ENCODE results near the gene RYK.

The RYK gene

DNA sequence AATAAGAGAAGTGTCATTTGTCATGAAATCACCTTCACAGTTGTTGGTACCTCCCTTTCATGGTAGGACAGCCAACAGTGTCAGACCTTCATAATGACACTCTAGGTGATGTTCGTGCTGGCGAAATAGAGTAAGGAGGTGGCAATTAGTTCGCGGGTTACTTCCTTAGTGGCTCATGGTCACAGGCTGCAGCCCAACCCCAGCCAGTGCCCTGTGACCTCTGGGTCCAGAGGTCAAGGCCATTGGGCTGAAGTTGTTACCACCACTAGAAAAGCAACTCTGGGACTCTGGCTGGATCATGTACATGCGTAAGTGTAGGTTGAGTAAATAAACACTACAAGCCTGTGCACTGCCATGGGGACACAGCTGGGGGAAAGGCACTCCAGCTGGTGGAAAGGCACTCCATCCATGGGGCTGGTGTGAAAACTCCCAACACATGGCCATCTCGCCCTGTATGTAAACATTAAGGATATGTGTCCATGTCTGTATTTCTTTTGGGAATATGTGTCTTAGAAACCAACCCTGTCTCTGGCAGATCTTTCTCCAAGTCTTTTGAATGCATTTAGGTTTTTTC, 106.7 kb downstream of the RYK start:
- no peak for TF ChIP-seq CTCF (IDR thresholded peaks at IDR 0.05; ENCODE audit: unreplicated experiment in 3 of 3)
- Mint-ChIP-seq H3K36me3 (ENCODE audit: low read depth) (peaks cover 64% of the 10 kb centered on the region), H3K27me3 (ENCODE audit: low read depth) (no peaks in the 10 kb centered on the region), H3K4me3 (no peak overlapping the region), H3K27ac (no peak overlapping the region), H3K4me1 (no peaks in the 10 kb centered on the region), H3K9me3 (peaks cover 29% of the 10 kb centered on the region)

DNA sequence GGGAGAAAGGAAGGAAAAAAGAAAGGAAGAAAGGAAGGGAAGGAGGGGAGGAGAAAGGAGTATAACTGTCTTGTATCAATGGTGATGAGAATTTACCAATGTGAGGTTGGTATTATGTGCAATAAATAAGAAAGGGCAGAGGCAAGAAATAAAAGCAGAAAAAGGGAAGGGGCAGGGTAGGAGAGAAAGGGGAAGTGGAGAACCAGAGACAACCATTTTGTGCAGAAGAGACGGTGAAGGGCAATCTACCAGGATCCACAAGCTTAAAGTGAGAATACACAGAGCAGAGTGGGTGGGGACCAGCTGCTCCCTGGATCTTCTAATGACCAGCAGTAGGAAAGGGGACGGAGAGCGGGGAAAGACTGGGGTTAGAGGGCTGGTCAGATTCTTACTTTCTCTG, 114.1 kb downstream of the RYK start:
- Mint-ChIP-seq H3K9me3 (peaks cover 29% of the 10 kb centered on the region), H3K27ac (no peak overlapping the region), H3K36me3 (ENCODE audit: low read depth) (peaks cover 40% of the 10 kb centered on the region), H3K4me1 (no peaks in the 10 kb centered on the region), H3K4me3 (no peak overlapping the region), H3K27me3 (ENCODE audit: low read depth) (no peaks in the 10 kb centered on the region)
- no peak for TF ChIP-seq CTCF (IDR thresholded peaks at IDR 0.05; ENCODE audit: unreplicated experiment in 3 of 3)

- Mint-ChIP-seq H3K4me3 (no peak overlapping the region), H3K36me3 (ENCODE audit: low read depth) (peaks cover 33% of the 10 kb centered on the region), H3K9me3 (peaks cover 28% of the 10 kb centered on the region), H3K4me1 (no peaks in the 10 kb centered on the region), H3K27me3 (ENCODE audit: low read depth) (no peaks in the 10 kb centered on the region), H3K27ac (no peak overlapping the region)
- no peak for TF ChIP-seq CTCF (IDR thresholded peaks at IDR 0.05; ENCODE audit: unreplicated experiment in 3 of 3)
Measured at GRCh38 chr3:134134698-134135415, 115.8 kb downstream of the RYK start.

GRCh38 chr3:134134240-134134639, 116.4 kb downstream of the RYK start:
- Mint-ChIP-seq H3K27ac (no peak overlapping the region), H3K9me3 (peaks cover 27% of the 10 kb centered on the region), H3K36me3 (ENCODE audit: low read depth) (peaks cover 32% of the 10 kb centered on the region), H3K4me3 (no peak overlapping the region), H3K4me1 (no peaks in the 10 kb centered on the region), H3K27me3 (ENCODE audit: low read depth) (no peaks in the 10 kb centered on the region)
- no peak for TF ChIP-seq CTCF (IDR thresholded peaks at IDR 0.05; ENCODE audit: unreplicated experiment in 3 of 3)

GRCh38 chr3:134132961-134133360, 117.7 kb downstream of the RYK start:
- Mint-ChIP-seq H3K4me3 (no peak overlapping the region), H3K9me3 (peaks cover 21% of the 10 kb centered on the region), H3K36me3 (ENCODE audit: low read depth) (peaks cover 30% of the 10 kb centered on the region), H3K27me3 (ENCODE audit: low read depth) (no peaks in the 10 kb centered on the region), H3K4me1 (no peaks in the 10 kb centered on the region), H3K27ac (no peak overlapping the region)
- TF ChIP-seq CTCF (IDR thresholded peaks at IDR 0.05; ENCODE audit: unreplicated experiment in 3 of 3): no peak

DNA sequence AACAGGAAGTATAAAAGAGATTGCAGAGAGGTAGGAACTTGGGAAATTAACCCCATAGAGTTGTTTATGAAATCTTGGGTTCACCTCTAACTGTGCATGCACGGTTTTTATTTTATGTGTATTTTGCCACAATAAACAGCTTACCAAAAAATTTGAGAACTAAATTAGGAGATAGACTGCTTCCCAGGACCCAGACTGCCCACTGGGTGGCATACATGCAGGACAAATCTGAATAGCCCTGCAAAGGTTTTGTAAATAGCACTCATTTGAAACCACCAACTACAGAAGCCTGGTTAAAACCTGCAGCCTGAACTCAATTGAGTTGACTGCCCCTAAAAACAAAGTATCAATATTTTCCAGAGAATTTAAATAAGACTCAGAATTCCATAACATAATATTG, 124.5 kb downstream of the RYK start:
- Mint-ChIP-seq H3K4me1 (no peaks in the 10 kb centered on the region), H3K9me3 (peaks cover 46% of the 10 kb centered on the region), H3K27me3 (ENCODE audit: low read depth) (no peaks in the 10 kb centered on the region), H3K4me3 (no peak overlapping the region), H3K27ac (no peak overlapping the region), H3K36me3 (ENCODE audit: low read depth) (peaks cover 56% of the 10 kb centered on the region)
- TF ChIP-seq CTCF (IDR thresholded peaks at IDR 0.05; ENCODE audit: unreplicated experiment in 3 of 3): no peak

All from nephron (organoid).